Measurements from ENCODE around the gene ENO3.

Gene ENO3

DNA sequence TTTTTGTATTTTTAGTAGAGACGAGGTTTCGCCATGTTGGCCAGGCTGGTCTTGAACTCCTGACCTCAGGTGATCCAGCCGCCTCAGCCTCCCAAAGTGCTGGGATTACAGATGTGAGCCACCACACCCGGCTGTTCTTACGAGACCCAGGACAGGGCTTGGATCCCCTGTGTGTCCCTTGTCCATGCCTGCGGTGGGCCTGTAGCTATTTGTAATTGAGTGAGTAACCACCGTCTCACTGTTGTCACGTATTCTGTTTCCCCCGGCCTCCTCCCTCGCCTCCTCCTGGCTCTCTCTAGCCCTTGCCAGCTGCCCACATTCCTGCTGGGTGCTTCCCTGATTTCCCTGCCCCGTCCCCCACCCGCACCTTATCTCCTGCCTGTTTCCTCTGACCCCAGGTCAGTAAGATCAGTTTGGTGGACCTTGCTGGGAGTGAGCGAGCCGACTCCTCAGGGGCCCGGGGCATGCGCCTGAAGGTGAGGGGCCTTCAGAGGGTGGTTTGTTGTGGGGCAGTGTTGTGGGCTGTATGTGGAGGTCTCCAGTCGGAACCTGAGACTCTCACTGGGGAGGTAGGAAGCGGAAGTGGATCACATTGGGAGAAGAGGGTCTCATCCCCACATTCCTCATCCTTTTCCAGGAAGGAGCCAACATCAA, 52.4 kb downstream of the ENO3 start:
- in situ Hi-C loops (cut with MboI; ENCODE audit: low sequenced_read_pairs): no loop called here
